Left ventricle myocardium inferior (tissue), 1 donor: ENCODE data around the gene ESR1. TPM values are rescaled to one million over a fixed set of nuclear protein-coding genes. Genes with fewer than 3 reads are reported as not detected.
A peak's percentile ranks its signal among the peaks of the same experiment; 100 is the strongest.

Experiments
- DNase-seq: peaks from one replicate; pipeline ENCODE4 v3.0.0-alpha.2; 2020
- H3K27ac ChIP-seq: fragments of 200-600 bp; replicated peaks from 2 replicates; pipeline ENCODE4 v1.8.0; 2021
- H3K27me3 ChIP-seq: fragments of 200-600 bp; 2 replicates; pipeline ENCODE4 v1.8.0; 2021; ENCODE audit warnings: low read depth
- H3K36me3 ChIP-seq: fragments of 200-600 bp; 2 replicates; pipeline ENCODE4 v1.8.0; 2021
- H3K4me1 ChIP-seq: fragments of 200-600 bp; 2 replicates; pipeline ENCODE4 v1.8.0; 2021
- H3K4me3 ChIP-seq: fragments of 200-600 bp; 2 replicates; pipeline ENCODE4 v1.8.0; 2021; ENCODE audit warnings: mild to moderate bottlenecking, moderate library complexity
- H3K9me3 ChIP-seq: fragments of 200-600 bp; replicated peaks from 2 replicates; pipeline ENCODE4 v1.8.0; 2021
- intact Hi-C: fragments of 100-400 bp; cut with micrococcal nuclease; formaldehyde crosslinking; loops from one replicate; pipeline ENCODE4 v1.11.0; 2022
- total RNA-seq: library from RNA; stranded (reverse); fragmentation: NEBNext Ultra II Directional; extraction: Animal tissue kit (Norgen Biotek cat#: 25700); gene quantifications from one replicate; pipeline ENCODE4 v1.2.1, GENCODE V29; 2021
- TF ChIP-seq, protein P1 (sequence below): fragments of 200-600 bp; IDR thresholded peaks from 2 replicates; pipeline ENCODE4 v1.8.0; 2021; ENCODE audit warnings: antibody characterized with exemption, mild to moderate bottlenecking, borderline replicate concordance
- donor health status: DM: no; HTN: yes; CAD: no; lungs with severe emphysema.

ESR1 gene
- total RNA-seq, 1 donor from 2014 or later, result 1.6 TPM

GRCh38 chr6:152098683-152099082, 291.2 kb downstream of the ESR1 start:
- Histone ChIP-seq H3K4me3 (no peak overlapping the region), H3K4me1 (peaks cover 25% of the 10 kb centered on the region), H3K9me3 (no peaks in the 10 kb centered on the region), H3K27me3 (no peaks in the 10 kb centered on the region), H3K27ac (no peak overlapping the region), H3K36me3 (no peaks in the 10 kb centered on the region)
- TF ChIP-seq, protein P1, sequence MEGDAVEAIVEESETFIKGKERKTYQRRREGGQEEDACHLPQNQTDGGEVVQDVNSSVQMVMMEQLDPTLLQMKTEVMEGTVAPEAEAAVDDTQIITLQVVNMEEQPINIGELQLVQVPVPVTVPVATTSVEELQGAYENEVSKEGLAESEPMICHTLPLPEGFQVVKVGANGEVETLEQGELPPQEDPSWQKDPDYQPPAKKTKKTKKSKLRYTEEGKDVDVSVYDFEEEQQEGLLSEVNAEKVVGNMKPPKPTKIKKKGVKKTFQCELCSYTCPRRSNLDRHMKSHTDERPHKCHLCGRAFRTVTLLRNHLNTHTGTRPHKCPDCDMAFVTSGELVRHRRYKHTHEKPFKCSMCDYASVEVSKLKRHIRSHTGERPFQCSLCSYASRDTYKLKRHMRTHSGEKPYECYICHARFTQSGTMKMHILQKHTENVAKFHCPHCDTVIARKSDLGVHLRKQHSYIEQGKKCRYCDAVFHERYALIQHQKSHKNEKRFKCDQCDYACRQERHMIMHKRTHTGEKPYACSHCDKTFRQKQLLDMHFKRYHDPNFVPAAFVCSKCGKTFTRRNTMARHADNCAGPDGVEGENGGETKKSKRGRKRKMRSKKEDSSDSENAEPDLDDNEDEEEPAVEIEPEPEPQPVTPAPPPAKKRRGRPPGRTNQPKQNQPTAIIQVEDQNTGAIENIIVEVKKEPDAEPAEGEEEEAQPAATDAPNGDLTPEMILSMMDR, result no peak
- intact Hi-C loops, result no loop called here
- DNase-seq, result no peak

GRCh38 chr6:152099446-152100182, 292.1 kb downstream of the ESR1 start:
- H3K36me3 ChIP-seq, result no peaks in the 10 kb centered on the region
- H3K27me3 ChIP-seq, result no peaks in the 10 kb centered on the region
- peak overlapping the region; percentile 66 for H3K27ac ChIP-seq
- H3K4me3 ChIP-seq, result no peak overlapping the region
- TF ChIP-seq, protein P1, result no peak
- H3K4me1 ChIP-seq, result peaks cover 24% of the 10 kb centered on the region
- DNase-seq, result no peak
- intact Hi-C loops, result no loop called here
- no peaks in the 10 kb centered on the region for H3K9me3 ChIP-seq

- intact Hi-C loops, result no loop called here
- Histone ChIP-seq H3K9me3 (no peaks in the 10 kb centered on the region), H3K36me3 (no peaks in the 10 kb centered on the region), H3K4me1 (peaks cover 20% of the 10 kb centered on the region), H3K27ac (peak overlapping the region; percentile 66), H3K4me3 (no peak overlapping the region), H3K27me3 (no peaks in the 10 kb centered on the region)
- TF ChIP-seq, protein P1, result no peak
- peak; percentile 62 for DNase-seq
Measured at GRCh38 chr6:152100183-152100618, 292.7 kb downstream of the ESR1 start.

DNA sequence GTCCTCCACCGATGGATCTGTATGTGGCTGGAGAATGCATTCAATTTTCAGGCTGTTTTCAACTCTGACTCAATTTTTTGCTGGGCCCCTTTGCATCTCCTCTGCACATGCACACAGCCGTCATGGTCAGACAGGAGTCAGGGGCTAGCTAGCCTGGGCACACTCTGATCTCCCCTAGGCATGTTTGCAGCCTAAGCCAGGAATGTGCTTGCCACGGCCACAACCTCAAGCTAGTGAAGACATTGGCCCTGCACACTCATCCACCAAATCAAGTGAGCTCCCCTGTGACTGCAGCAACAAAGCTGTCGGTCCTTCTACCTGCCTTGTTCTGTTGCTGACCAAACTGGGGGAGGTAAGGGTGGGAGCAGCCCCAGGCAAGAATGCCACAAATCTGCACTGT, 300.5 kb downstream of the ESR1 start:
- intact Hi-C loops, result no loop called here
- no peak for DNase-seq
- no peaks in the 10 kb centered on the region for H3K36me3 ChIP-seq
- no peak overlapping the region for H3K27ac ChIP-seq
- H3K9me3 ChIP-seq, result no peaks in the 10 kb centered on the region
- TF ChIP-seq, protein P1, result no peak
- no peak overlapping the region for H3K4me3 ChIP-seq
- peaks cover 25% of the 10 kb centered on the region for H3K4me1 ChIP-seq
- H3K27me3 ChIP-seq, result no peaks in the 10 kb centered on the region

DNA sequence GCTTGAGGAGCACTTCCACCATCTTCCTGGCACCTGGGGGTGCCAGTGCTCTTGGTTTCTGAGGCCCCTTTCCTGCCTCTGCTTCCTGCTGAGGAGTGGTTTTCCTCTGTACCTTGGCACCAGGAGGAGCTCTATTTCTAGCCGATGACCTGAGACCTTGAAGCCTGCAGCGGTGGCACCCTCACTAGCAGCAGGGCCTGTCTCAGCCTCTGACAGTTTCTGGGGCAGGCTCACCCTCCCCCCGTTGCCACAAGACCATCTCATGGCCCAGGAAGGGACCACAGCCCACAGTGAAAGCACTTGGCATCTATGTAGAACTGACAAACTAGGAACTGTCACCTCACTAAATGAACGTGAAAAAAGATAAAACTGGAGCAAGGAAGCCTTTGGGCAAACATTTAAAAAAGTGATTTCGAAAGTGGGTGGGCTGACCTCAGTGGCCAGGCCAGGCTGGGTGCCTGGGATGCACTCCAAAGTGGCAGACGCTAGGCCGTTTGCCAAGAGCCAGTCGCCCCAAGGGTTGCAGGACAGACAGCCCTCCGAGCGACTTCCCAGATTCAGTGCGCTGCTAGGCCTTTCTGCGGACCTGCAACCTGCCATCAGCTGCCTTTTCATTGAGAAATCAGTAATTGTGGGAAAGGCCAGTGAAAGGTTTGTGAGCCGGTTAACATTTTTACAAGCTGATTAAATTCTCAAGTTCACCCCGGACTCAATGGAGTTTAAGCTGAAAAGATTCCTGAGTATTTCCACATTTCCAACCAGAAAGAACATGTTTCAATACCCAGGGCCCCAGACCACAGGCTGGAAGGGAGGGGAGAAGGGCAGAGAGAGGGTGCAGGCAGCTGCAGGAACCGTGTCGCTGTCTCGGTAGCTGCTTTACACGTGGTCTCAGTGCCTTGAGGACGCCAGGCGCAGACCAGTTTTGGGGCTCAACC, 303.7 kb downstream of the ESR1 start:
- intact Hi-C loops, result no loop called here

More for the DNA sequence above, 303.7 kb downstream of the ESR1 start:
- peak; percentile 64 for DNase-seq
- H3K4me3 ChIP-seq, result peak overlapping the region; percentile 15
- H3K27me3 ChIP-seq, result no peaks in the 10 kb centered on the region
- H3K27ac ChIP-seq, result peak overlapping the region; percentile 87
- TF ChIP-seq, protein P1, result no peak
- no peaks in the 10 kb centered on the region for H3K36me3 ChIP-seq
- H3K9me3 ChIP-seq, result no peaks in the 10 kb centered on the region
- peaks cover 28% of the 10 kb centered on the region for H3K4me1 ChIP-seq
